Fibroblast of pulmonary artery (primary cell): ENCODE data around the gene EIF2B1.

Experiments
- DNase-seq: peaks from one replicate; pipeline ENCODE4 v3.0.0-alpha.2; 2010; ENCODE audit warnings: low read depth
- H3K4me3 ChIP-seq: replicated peaks from 2 replicates; pipeline ENCODE4 v1.5.1; 2011; ENCODE audit warnings: low read depth, mild to moderate bottlenecking, control low read depth, low read length, moderate library complexity
- TF ChIP-seq, protein P1 (sequence below): IDR thresholded peaks from 2 replicates; pipeline ENCODE4 v1.5.1; 2011; ENCODE audit warnings: mild to moderate bottlenecking, control low read depth, low read length, inconsistent platforms; ENCODE audit errors: missing control alignments

Gene EIF2B1

DNA sequence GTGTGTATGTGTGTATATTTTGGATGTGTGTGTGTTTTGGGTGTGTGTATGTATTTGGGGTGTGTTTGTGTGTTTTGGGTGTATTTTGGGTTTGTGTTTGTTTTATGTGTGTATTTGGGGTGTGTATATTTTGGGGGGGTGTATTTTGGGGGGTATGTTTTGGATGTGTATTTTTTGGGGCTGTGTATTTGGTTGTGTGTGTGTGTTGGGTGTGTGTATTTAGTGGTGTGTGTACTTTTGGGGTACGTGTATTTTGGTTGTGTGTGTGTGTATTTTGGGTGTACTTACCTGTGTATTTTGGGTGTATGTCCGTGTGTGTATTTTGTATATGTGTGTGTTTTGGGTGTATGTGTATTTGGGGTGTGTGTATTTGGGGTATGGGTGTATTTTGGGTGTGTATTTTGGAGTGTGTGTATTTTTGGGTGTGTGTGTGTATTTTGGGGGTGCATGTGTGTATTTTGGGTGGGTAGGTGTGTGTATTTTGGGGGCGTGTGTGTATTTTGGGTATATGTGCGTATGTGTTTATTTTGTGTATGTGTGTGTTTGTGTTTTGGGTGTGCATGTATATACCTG, 20.7 kb upstream of the EIF2B1 start:
- TF ChIP-seq, protein P1, sequence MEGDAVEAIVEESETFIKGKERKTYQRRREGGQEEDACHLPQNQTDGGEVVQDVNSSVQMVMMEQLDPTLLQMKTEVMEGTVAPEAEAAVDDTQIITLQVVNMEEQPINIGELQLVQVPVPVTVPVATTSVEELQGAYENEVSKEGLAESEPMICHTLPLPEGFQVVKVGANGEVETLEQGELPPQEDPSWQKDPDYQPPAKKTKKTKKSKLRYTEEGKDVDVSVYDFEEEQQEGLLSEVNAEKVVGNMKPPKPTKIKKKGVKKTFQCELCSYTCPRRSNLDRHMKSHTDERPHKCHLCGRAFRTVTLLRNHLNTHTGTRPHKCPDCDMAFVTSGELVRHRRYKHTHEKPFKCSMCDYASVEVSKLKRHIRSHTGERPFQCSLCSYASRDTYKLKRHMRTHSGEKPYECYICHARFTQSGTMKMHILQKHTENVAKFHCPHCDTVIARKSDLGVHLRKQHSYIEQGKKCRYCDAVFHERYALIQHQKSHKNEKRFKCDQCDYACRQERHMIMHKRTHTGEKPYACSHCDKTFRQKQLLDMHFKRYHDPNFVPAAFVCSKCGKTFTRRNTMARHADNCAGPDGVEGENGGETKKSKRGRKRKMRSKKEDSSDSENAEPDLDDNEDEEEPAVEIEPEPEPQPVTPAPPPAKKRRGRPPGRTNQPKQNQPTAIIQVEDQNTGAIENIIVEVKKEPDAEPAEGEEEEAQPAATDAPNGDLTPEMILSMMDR: no peak
- H3K4me3 ChIP-seq: no peak overlapping the region
- no peak for DNase-seq

DNA sequence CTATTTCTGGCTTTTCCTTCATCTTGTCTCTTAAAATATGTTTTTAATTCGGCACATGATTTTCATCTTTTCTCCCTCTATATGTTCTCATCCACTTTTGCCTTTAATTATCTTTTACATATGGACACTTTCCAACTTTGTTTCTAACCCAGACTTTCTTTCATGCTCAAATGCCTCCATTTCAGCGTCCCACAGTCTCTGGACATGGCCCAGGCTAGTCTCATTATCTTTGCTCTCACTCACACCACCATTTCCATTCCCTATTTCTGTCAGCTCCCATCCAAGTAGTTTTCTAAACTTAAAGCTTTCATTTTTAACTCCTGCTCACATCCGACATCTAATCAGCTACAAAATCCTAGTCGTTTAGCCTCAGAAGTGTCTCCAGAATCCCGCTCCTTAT, 14.9 kb upstream of the EIF2B1 start:
- DNase-seq: no peak
- TF ChIP-seq, protein P1: no peak
- no peak overlapping the region for H3K4me3 ChIP-seq

DNA sequence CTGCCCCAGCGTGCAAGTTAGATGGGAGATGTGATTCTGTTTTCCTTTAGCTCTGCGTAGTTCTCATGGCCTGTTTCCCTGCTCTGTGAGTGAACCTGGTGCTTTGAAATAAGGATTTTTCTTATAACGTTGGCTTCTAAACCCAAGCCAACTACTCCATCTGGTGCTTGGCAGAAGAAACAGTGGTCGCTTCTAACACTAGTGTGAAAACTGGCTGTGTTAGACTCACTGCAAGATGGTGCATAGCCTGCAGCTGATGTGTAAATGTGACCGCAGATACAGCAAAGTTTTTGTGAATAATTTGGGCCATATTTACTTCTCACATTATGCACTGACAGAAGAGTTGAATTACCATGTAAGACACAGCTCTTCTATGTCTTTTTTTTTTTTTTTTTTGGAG, 12.4 kb upstream of the EIF2B1 start:
- no peak overlapping the region for H3K4me3 ChIP-seq
- DNase-seq: no peak
- TF ChIP-seq, protein P1: no peak

DNA sequence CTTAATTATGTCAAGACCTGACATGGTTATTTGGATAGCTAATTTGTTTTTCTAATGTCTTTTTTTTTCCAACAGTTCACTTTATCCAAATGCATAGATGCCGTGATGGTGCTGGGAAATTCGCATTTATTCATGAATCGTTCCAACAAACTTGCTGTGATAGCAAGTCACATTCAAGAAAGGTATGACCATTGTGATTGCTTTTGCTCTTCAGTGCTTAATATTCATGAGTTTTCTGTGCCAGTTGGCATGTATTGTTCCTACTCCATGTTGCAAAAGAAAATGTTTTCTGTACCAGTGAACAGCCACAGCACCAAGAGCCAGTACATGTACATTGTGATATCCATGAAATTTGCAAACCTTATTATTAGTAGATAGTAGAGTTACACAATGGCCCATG, 11.9 kb upstream of the EIF2B1 start:
- TF ChIP-seq, protein P1: no peak
- no peak overlapping the region for H3K4me3 ChIP-seq
- DNase-seq: no peak

DNA sequence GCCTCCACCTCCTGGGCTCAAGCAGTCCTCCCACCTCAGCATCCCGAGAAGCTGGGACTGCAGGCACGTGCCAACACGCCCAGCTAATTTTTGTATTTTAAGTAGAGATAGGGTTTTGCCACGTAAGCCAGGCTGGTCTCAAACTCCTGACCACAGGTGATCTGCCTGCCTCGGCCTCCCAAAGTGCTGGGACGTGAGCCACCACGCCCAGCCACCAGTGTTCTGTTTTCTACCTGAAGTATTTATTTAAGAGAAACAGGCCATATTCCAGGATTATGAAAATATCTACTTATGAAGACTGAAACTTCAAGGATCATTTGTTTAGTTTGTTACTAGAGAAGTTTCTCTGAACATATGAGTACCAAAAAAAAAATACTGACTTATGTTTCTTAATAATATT, 10.4 kb upstream of the EIF2B1 start:
- no peak for DNase-seq
- H3K4me3 ChIP-seq: no peak overlapping the region
- TF ChIP-seq, protein P1: no peak

DNA sequence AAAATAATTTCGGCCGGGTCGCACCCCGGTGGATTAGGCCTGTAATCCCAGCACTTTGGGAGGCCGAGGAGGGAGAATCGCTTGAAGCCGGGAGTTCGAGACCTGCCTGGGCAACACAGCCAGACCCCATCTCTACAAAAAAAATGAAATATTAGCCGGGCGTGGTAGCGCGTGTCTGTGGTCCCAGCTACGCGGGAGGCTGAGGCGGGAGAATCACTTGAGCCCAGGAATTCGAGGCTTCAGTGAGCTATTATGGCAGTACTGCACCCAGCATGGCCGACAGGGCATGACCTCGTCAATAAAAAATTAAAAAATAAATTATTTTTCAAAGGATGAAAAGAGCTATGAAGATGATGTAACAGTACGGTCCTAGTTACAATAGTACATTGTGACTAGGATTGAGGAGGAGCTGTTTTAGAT, 666 bp upstream of the EIF2B1 start:
- H3K4me3 ChIP-seq: peak overlapping the region; percentile 86
- TF ChIP-seq, protein P1: no peak
- no peak for DNase-seq
